Measurements from ENCODE around the gene AREL1. TPM values are rescaled to one million over a fixed set of nuclear protein-coding genes. Genes with fewer than 3 reads are reported as not detected.
A peak's percentile ranks its signal among the peaks of the same experiment; 100 is the strongest.

AREL1 gene
- total RNA-seq, 1 donor from 2014 or later: 54.6 TPM

DNA sequence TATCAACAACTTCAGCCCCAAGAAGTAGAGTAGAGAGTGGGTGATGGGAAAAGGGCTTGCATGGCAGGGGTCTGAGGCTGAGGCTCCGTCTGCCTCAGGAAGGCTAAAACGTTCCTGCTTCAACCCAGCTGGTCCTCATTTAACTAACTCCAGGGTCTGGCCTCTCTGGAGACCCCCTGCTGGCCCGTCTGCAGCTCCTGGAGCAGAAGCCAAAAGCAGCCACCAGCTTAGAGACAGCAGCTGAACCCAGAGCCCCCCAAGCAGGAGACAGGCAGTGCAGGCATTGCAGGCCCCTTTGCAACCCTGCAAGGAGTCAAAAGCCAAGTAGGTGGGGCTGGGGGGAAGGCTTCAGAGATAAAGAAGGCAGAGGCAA, 75.7 kb downstream of the AREL1 start:
- TF ChIP-seq EZH2 (IDR thresholded peaks at IDR 0.05; ENCODE audit: insufficient read depth, low read length): no peak
- TF ChIP-seq, protein P1, sequence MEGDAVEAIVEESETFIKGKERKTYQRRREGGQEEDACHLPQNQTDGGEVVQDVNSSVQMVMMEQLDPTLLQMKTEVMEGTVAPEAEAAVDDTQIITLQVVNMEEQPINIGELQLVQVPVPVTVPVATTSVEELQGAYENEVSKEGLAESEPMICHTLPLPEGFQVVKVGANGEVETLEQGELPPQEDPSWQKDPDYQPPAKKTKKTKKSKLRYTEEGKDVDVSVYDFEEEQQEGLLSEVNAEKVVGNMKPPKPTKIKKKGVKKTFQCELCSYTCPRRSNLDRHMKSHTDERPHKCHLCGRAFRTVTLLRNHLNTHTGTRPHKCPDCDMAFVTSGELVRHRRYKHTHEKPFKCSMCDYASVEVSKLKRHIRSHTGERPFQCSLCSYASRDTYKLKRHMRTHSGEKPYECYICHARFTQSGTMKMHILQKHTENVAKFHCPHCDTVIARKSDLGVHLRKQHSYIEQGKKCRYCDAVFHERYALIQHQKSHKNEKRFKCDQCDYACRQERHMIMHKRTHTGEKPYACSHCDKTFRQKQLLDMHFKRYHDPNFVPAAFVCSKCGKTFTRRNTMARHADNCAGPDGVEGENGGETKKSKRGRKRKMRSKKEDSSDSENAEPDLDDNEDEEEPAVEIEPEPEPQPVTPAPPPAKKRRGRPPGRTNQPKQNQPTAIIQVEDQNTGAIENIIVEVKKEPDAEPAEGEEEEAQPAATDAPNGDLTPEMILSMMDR (IDR thresholded peaks at IDR 0.05; ENCODE audit: insufficient read depth, low read depth, low read length): no peak
- peaks cover 2% of the 10 kb centered on the region for H3K9me3 Mint-ChIP-seq (ENCODE audit: unreplicated experiment)
- H3K27ac Mint-ChIP-seq (ENCODE audit: unreplicated experiment): peak overlapping the region; percentile 83
- peaks cover 40% of the 10 kb centered on the region for H3K4me1 Mint-ChIP-seq (ENCODE audit: low read depth, unreplicated experiment)
- DNase-seq (ENCODE audit: low read depth) (no peak), FAIRE-seq (no peak)
- Histone ChIP-seq H3K79me2 (ENCODE audit: insufficient read depth, low read length) (no peaks in the 10 kb centered on the region), H3K36me3 (ENCODE audit: insufficient read depth, low read length) (no peaks in the 10 kb centered on the region), H3K4me3 (ENCODE audit: insufficient read depth, low read depth, low read length) (no peak overlapping the region), H4K20me1 (ENCODE audit: insufficient read depth, low read length) (no peaks in the 10 kb centered on the region), H3K27me3 (ENCODE audit: insufficient read depth, low read length) (no peaks in the 10 kb centered on the region), H3K4me2 (ENCODE audit: low read length) (no peak overlapping the region), H3K27ac (ENCODE audit: low read depth, low read length) (no peak overlapping the region), H3K4me1 (ENCODE audit: insufficient read depth, low read length) (peaks cover 16% of the 10 kb centered on the region), H3K9ac (ENCODE audit: low read length) (no peak overlapping the region), H3K9me3 (ENCODE audit: insufficient read depth, low read depth, low read length) (no peaks in the 10 kb centered on the region), H2AFZ (ENCODE audit: low read depth, low read length) (no peak overlapping the region)
- H3K27me3 Mint-ChIP-seq (ENCODE audit: low read depth, unreplicated experiment): peaks cover 3% of the 10 kb centered on the region
- H3K4me3 Mint-ChIP-seq (ENCODE audit: unreplicated experiment): no peak overlapping the region
- no peaks in the 10 kb centered on the region for H3K36me3 Mint-ChIP-seq (ENCODE audit: low read depth, unreplicated experiment)

DNA sequence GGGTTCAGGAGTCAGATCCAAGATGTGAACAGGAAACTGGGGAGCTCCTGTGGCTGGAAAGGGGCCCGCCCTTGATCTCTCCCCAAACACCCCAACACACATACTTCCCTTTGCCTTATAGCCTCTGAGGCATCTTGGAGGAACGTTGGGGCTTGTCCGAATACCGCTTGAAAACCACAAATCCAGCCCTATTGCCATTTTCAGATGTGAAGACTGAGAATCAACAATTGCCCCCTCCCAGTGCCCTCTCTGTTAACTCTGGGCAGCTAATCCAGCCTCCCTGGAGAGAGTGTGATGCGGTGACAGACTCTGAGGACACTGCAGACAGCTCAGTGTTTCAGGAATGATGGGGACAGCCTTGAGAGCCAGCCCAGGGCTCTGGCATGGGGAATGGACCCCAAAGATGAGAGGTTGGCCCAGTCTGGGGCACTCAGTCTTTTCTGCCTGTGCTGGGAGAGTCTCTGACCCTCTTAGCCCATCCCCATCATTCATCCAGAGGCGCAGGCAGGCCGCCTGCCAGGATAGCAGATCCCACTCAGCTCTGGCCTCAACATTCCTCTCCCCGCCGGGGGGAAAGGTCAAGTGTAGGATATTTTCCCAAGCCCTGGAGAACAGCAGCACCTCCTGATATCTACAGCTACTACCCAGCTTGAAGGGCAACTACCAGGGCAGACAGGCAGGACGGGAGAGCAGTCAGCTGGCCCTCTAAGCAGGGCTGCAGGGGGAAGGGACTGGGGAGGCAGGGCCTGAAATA, 76.3 kb downstream of the AREL1 start:
- no peaks in the 10 kb centered on the region for H3K27me3 ChIP-seq (ENCODE audit: insufficient read depth, low read length)
- H3K9ac ChIP-seq (ENCODE audit: low read length): peak overlapping the region; percentile 5
- Mint-ChIP-seq H3K9me3 (ENCODE audit: unreplicated experiment) (peaks cover 2% of the 10 kb centered on the region), H3K4me1 (ENCODE audit: low read depth, unreplicated experiment) (peaks cover 44% of the 10 kb centered on the region), H3K27ac (ENCODE audit: unreplicated experiment) (peak overlapping the region; percentile 83), H3K36me3 (ENCODE audit: low read depth, unreplicated experiment) (no peaks in the 10 kb centered on the region), H3K27me3 (ENCODE audit: low read depth, unreplicated experiment) (peaks cover 3% of the 10 kb centered on the region), H3K4me3 (ENCODE audit: unreplicated experiment) (no peak overlapping the region)
- peaks cover 16% of the 10 kb centered on the region for H3K4me1 ChIP-seq (ENCODE audit: insufficient read depth, low read length)
- no peaks in the 10 kb centered on the region for H3K36me3 ChIP-seq (ENCODE audit: insufficient read depth, low read length)
- TF ChIP-seq EZH2 (IDR thresholded peaks at IDR 0.05; ENCODE audit: insufficient read depth, low read length): no peak
- TF ChIP-seq, protein P1 (IDR thresholded peaks at IDR 0.05; ENCODE audit: insufficient read depth, low read depth, low read length): no peak
- no peak overlapping the region for H3K4me3 ChIP-seq (ENCODE audit: insufficient read depth, low read depth, low read length)
- H3K79me2 ChIP-seq (ENCODE audit: insufficient read depth, low read length): no peaks in the 10 kb centered on the region
- FAIRE-seq (no peak), DNase-seq (ENCODE audit: low read depth) (peak; percentile 57)
- no peak overlapping the region for H3K27ac ChIP-seq (ENCODE audit: low read depth, low read length)
- peak overlapping the region; percentile 49 for H3K4me2 ChIP-seq (ENCODE audit: low read length)
- H2AFZ ChIP-seq (ENCODE audit: low read depth, low read length): no peak overlapping the region
- H4K20me1 ChIP-seq (ENCODE audit: insufficient read depth, low read length): no peaks in the 10 kb centered on the region
- H3K9me3 ChIP-seq (ENCODE audit: insufficient read depth, low read depth, low read length): no peaks in the 10 kb centered on the region

DNA sequence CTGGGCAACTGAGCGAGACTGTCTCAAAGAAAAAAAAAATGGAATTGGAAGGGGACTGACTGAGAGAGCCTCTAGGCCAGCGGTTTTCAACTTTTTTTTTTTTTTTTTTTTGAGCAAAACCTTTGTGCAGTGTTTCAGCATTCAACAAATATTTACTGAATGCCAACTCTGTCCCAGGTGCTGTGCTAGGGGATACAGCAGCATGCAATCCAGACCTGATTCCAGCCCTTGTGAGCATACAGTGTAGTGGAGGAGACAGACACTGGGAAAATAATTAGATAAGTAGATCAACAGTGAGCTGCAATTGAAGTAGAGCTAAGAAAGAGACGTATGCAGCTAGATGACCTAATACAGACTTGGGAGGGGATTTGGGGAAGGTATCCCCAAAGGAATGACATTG, 77.0 kb downstream of the AREL1 start:
- TF ChIP-seq, protein P1 (IDR thresholded peaks at IDR 0.05; ENCODE audit: insufficient read depth, low read depth, low read length): no peak
- TF ChIP-seq EZH2 (IDR thresholded peaks at IDR 0.05; ENCODE audit: insufficient read depth, low read length): no peak
- Histone ChIP-seq H3K79me2 (ENCODE audit: insufficient read depth, low read length) (no peaks in the 10 kb centered on the region), H3K9ac (ENCODE audit: low read length) (no peak overlapping the region), H3K27me3 (ENCODE audit: insufficient read depth, low read length) (no peaks in the 10 kb centered on the region), H4K20me1 (ENCODE audit: insufficient read depth, low read length) (no peaks in the 10 kb centered on the region), H3K4me3 (ENCODE audit: insufficient read depth, low read depth, low read length) (no peak overlapping the region), H3K4me2 (ENCODE audit: low read length) (peak overlapping the region; percentile 49), H3K36me3 (ENCODE audit: insufficient read depth, low read length) (no peaks in the 10 kb centered on the region), H3K27ac (ENCODE audit: low read depth, low read length) (no peak overlapping the region), H2AFZ (ENCODE audit: low read depth, low read length) (no peak overlapping the region), H3K4me1 (ENCODE audit: insufficient read depth, low read length) (peaks cover 16% of the 10 kb centered on the region), H3K9me3 (ENCODE audit: insufficient read depth, low read depth, low read length) (no peaks in the 10 kb centered on the region)
- H3K9me3 Mint-ChIP-seq (ENCODE audit: unreplicated experiment): peaks cover 2% of the 10 kb centered on the region
- H3K36me3 Mint-ChIP-seq (ENCODE audit: low read depth, unreplicated experiment): no peaks in the 10 kb centered on the region
- FAIRE-seq: no peak
- peaks cover 52% of the 10 kb centered on the region for H3K4me1 Mint-ChIP-seq (ENCODE audit: low read depth, unreplicated experiment)
- H3K27ac Mint-ChIP-seq (ENCODE audit: unreplicated experiment): peak overlapping the region; percentile 56
- H3K4me3 Mint-ChIP-seq (ENCODE audit: unreplicated experiment): no peak overlapping the region
- peaks cover 3% of the 10 kb centered on the region for H3K27me3 Mint-ChIP-seq (ENCODE audit: low read depth, unreplicated experiment)
- DNase-seq (ENCODE audit: low read depth): no peak

All from astrocyte (in vitro differentiated cells and primary cell).